Measurements from ENCODE around the gene ACVR1.

DNA sequence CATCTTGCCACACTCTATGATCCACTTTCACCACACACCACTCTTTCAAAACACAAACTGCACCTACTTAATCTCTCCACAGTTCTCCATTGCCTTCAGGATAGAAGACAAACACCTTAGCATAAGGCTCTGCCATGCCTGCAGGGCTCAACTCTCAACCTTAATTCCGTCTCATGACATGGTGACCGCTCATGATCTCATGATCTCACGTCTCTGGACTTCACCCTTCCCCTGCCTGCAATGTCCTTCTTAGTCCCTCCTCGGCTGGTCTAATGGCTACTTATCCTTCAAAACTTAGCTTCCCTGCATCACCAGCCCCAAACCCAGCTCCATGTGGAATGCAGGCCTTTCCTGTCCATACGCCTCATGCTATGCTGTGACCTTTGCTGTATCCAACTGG, 85.3 kb downstream of the ACVR1 start:
- TF ChIP-seq ZNF70 (CRISPR knock-in tag; IDR thresholded peaks at IDR 0.05) (no peak), ZNF8 (CRISPR knock-in tag; IDR thresholded peaks at IDR 0.05) (no peak)

All from SK-N-SH treated with all-trans-retinoic acid at 6 μM for 48 hours (cell line).